ENCODE measurements around the gene TTYH3.

TTYH3 gene

DNA sequence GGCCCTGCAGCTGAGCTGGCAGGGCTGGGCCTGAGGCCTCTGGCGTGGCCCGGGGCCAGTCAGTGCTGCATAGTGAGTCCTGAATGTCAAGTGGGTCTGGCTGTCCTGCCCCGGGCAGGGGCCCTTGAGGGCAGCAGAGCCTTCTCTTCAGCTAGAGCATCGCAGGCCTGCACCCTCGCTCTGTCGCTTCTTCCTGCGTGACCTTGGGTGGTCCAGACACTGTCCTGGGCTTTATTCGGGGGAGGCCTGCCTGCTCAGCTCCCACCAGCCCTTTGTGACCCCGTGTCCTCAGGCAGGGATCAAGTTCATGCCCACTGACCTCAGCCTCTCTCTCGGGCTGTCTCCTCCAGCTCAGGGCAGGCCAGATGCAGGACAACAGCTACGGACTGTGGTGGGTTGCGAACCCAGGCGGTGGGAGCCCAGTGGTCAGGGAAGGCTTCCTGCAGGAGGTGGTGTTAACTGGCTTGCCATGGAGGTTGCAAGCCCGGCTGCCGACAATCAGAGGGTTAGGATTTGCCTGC is 3.4 kb downstream of the TTYH3 start:
- no peak for DNase-seq (ENCODE audit: low spot score)

DNA sequence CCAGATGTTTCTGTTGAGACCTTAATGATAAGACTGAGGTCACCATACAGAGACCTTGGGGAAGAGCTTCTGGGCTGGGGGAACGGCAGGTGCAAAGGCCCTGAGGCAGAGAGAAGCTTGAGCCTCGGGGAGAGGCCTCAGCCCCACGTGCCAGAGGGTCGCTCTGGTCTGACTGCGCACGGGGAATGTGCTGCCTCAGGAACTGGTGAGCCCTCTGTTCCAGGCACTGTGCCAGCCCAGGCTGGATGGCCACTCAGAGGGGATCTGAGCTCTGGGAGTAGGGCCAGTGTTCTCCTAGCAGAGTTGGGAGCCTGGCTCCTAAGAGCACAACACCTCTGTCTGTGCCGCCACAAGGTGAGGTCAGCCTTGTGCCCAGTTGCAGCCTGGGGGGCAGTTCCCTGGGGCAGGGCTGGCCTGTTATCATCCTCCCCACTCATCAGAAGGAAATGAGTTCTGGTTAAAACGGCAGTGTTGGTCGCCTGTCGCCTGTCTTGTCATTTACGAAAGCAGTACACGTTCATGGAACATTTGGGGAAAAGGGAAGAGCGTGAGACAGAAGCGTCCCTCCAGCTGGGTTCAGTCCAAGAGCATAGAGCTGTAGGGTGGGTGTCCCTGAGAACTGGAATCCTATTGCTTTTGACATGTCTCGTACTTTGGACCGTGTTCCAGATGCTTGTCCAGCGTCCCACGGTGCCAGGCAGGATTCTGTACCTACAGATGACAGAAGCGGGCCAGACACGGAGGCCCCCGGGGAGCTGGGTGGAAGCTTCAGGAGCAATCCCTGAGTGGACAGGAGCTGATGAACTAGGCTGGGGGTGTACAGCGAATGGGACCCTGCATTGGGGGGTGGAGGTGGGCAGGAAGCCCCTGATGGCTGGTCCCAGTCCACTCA is 4.3 kb downstream of the TTYH3 start:
- DNase-seq (ENCODE audit: low spot score), result no peak

DNA sequence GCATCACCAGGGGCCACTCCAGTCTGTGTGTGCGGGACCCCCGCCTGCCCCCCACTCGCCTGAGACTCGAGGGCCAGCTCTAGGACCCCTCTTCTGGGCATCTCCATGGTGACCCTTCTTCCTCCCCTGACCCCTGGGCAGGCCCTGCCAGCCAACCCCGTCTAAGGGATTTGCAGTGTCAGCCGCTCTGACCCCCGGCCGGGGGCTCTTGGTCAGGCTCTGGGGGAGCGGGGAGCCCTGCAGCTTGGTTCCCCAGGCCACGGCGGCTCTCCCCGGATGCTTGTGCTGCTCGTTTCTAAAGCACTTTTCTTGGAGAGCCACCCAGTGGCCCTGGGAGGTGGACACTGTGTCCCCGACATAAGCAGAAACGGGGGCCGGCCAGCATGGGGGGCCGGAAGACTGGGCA is 5.3 kb downstream of the TTYH3 start:
- no peak for DNase-seq (ENCODE audit: low spot score)

DNA sequence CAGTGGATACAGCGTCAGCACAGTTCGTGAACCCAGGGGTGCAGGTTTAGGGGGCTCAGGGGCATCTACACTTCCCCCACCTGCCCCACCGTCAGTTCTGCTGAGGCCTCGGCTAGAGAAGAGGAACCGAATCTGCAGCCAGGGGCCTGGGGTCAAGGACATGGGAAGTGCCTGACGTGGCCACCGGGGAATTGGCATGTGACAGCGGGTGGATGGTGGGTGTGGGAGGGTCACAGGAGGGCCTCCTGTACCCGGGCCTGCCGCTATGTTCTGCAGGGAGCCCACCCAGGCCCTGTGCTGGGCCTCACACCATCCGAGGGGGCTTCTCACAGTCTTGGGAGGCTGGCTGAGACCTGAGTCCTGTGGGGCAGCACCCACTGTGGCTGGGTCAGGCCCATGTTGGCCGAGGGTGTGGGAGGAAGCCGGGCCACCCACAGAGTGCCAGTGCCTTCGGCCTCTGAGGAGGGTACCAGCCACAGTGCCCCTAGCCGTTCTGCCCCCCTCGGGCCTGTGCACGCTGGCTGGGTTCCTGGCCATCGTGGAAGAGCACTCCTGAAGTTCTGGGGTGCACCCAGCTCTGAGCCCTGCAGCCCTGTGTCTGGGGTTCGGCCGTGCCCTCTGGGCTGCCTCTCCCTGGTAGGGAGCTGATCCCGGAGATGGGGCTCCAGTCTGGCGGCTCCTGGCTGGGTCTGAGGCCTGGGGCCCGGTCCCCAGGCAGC is 5.9 kb downstream of the TTYH3 start:
- DNase-seq (ENCODE audit: low spot score), result no peak

DNA sequence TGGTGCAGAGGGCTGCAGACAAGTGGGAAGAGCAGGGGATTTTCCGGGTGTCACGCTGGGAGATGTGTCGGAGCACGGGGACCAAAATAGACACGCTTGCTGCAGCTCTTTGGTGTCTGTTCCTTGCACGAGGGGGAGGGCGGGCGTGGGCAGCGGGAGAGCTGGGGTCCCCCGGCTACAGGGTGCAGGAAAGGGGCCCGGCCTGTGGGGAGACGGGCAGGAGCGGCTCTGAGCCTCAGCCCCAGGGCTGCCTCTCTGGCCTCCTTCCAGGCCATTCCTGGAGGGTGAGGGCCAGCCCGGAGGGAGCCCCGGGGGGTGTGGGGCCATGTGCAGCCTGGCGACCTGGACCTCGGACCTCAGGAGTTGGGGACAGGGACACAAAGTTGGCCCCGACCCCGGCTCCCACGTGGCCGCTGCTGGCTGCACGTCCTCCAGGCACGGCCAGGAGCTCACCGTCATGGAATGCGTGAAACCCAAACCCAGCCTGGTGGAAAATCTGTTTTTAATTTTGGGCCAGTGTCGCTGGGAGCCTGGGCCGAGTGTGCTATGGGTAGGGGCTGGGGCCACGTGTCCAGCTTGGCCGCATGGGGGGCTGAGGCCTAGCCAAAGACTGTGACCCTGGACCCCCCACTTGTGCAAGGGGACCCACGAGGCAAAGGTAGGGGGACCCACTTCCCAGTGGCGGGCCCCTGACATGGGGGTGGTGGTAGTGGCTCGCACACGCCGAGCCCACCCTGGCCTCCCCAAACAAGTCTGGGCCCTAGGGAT is 6.6 kb downstream of the TTYH3 start:
- DNase-seq (ENCODE audit: low spot score), result no peak

DNA sequence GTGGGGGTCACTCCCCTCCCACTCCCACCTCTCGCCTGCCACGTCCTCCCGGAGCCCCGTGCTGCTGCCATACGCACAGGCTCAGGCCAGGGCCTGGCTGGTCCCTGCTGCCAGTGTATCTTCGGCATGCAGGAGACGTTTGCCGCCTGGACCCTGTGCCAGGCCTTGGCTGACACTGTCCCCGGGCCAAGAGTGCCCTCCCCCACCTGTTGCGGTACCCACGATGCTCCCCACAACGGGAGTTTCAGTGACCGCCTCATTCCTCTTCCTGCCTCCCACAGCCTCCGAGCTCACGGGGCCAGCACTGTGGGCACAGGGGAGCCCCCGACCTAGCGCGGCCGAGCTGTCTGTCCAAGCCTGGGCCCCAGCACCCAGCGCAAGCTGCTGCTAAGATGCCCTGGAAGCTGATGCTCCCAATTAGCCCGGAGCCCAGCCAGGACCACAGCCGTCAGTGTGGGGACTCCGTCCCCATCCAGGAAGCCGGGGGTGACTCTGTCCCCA is 7.4 kb downstream of the TTYH3 start:
- DNase-seq (ENCODE audit: low spot score), result no peak

DNA sequence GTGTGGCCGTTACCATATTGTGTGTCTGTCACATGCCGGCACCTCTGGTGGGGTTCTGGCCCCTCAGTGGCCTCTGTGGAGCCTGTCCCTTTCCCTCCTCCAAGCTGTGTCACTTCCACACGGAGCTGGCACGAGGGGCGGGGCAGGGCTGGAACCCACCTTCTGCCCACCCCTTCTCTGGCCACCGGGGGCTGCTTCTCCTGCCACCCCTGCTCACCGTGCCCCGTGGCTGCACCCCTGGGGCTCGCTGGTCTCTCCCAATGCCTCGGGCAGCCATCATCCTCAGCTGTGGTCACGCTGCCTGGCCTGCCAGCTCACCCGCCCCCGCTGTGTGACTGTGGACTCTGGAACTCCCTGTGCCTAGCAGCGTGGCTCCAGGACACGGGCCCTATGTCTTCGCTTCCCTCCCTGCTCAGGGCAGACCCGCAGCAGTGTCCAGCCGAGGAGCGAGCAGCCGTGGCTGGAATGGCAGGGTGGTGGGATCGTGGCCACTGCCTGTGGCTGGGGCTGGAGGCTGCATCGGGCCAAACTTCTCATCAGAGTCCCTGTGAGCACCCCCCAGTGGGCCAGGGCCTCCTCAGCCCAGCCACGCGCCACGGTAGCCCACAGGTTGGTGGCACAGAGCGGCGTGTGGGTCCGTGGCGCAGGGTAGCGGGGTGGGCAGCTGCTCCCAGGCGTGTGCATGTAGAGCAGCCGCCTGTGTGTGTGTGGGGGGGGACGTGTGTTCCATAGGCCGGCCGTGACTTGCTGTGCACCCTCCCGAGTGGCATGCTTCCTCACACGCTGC is 8.1 kb downstream of the TTYH3 start:
- no peak for DNase-seq (ENCODE audit: low spot score)

DNA sequence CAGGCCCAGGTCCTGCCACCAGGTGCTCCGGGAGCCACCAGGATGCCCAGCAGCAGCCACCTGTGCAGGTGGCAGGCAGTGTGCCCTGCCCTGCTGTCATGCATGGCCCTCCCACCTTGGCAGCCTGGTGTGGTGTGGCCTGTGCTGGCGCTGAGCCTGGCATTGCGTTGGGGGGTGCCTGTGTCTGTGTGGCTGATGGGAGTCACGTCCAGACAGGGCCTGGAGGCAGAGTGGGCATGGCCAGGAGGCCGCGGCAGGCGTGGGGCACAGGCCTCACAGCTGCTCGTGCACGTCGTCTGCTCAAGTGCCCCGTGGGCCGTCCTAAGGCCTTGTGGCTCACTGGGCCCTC is 8.7 kb downstream of the TTYH3 start:
- DNase-seq (ENCODE audit: low spot score), result no peak

DNA sequence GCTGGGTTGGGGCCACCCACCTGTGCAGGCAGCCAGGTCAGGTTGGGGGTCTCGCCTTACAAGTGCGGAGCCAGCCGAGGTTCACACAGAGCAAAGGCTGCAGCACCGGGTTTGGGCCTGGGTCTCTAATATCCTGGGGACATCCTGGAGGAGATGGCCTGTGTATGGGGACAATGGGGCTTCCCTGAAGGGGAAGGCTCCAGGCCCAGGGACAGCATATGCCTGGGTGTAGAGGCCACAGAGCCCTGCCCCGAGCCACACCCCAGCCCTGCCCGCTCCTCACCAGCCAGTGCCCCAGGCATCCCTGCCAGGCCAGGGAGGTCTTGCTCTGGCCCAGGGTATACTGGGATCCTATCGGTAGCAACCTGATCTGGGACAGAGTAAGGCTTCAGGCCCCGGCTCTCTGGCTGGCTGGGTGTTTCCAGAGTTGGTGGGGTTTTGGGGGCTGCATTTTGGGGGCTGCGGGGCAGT is 9.1 kb downstream of the TTYH3 start:
- DNase-seq (ENCODE audit: low spot score), result no peak

DNA sequence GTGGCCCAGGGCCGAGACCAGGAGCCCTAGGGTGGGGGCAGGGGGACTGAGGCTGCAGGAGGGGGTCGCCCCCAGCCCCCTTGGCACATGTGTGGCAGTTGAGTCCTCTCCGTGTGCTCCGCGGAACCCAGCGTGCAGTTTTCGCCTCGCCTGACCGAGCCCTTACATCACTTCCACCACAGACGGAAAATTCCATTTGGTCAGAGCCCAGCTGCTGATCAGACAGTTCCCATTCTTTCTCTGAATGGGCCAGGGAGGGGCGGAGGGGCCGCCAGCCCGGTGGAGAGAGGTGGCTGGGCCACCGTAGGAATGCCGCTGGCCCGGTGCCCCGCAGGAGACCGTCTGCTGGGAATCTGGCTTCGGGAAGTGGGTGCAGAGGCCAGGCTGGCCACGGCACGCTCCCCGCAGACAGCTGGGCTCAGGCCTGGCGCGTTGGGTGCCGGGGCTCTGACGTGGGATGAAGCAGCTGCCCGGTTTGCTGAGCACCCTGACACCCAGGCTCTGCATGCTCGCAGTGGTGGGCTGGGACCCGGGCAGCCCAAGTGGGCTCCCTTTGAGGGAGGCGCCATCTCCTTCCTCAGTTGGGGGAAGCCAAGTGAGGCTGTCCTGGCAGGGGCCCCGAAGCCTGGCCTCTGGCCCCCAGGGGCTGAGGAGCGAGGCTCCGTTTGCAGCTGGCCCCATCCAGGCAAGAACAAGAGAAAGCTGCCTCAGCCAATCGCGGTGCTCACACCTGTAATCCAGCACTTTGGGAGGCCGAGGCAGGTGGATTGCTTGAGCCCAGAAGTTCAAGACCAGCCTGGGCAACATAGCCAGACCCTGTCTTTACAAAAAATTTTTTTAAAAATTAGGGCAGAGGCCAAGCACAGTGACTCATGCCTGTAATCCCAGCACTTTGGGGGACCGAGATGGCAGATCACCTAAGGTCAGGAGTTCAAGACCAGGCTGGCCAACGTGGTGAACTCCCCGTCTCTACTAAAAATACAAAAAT is 9.9 kb downstream of the TTYH3 start:
- DNase-seq (ENCODE audit: low spot score), result peak; percentile 94

DNA sequence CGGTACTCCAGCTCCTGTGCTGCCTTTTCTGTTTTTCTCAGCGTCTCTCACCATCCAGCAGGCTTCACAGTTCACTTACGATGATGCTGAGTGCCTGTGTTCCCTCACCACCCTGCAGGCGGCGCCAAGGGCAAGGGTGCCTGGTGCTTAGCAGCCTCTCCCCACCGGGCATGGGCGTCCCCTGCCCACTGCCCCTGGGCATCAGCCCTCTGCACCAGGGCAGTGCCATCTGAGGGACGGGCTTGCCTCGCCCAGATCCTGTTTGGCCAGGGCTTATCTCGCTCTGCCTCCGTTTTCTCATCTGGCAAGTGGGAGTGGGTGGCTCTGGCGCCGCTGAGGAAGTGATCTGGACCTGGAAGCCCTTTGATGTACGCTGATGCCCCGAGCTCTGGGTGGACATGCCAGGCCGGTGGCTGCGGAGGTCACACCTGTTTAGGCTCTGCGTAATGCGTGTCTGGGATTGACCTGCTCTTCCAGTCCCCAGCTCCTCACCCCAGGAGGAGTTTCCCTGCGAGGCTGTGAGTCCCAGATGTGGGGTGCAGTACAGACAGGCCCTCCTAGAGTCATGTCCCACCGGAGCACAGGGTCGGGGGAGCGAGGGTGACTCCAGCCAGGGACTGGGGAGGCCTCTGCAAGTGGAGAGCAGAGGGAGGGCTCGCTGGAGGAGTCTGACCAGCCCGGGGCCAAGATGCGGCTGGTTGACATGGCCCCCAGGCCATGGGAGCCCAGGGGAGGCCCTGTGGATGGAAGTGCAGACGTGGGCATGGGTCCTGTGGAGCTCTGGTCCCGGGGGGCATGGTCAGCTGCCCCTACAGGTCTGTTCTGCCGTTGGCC is 11.8 kb downstream of the TTYH3 start:
- no peak for DNase-seq (ENCODE audit: low spot score)

DNA sequence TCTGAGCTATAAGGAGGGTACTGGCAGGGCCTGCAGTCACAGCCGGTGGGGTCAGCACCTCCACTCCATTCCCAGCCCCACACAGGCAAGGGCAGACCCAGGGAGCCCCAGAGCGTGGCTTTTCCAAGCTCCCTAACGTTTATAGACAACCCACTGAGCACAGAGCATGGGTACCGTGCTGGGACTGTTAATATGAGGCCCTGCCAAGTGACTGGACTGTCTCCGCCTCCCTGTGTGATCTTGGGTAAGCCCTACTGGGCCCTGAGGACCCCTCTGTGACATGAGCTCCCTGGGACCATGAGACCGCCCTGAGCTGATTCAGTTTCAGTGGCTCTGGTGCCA is 12.4 kb downstream of the TTYH3 start:
- no peak for DNase-seq (ENCODE audit: low spot score)

DNA sequence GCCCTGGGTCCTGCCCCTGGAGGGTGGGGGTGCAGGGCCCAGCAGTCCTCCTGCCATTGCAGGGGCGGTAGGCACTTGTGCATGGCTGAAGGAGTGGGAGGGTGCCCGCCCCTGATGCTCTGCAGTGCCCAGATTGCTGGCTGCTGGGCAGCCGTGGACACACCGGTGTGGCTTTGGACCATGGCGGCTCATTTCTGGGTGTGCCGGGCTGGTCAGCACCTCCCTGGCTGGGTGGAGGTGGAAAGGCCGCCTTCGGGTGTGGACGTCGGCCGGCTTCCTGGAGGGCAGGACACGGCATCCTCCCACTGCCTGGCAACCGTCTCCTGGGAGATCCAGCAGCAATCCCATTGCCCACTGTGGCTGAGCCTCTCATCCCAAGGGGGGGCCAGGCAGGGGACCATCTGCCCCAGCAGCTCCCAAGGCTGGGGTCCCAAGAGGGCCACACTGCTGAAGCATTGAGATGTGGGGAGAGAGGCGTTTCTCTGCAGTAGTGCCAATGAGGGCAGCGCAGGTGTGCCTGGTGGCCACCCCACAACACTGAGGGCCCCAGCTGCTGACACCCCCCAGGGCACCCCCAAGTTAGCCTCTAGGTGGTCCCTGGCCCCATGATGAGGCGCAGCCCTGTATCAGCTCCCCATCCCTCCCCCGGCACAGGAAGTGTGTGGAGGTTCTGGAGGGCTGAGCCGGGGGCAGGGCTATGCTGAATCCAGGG is 12.9 kb downstream of the TTYH3 start:
- no peak for DNase-seq (ENCODE audit: low spot score)

DNA sequence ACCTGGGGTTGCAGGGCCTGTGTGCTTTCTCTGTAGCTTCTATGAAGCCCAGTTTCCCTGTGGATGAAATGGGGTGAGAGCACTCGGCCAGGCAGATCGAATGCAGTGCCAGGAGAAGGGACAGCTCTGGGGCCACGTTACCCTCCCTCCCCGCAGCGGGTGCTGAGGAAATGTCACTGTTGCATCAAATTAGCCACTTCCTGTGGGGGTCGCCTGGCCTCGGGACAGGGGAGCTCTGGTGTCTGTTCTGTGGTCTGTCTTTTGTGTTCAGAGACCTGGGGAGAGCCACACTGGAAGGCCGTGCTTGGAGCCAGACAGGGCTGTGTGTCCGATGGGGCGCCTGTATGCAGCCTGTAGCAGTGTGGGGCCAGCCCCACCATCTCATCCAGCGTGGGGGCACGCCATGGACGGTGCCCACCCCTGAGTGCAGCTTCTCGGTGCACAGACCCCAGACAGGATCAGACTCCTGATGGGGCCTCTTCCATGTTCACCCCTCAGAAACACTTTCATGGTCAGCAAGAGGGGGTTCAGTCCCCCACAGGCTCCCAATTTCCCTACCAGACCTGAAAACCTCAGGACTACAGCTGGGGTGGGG is 13.6 kb downstream of the TTYH3 start:
- no peak for DNase-seq (ENCODE audit: low spot score)

DNA sequence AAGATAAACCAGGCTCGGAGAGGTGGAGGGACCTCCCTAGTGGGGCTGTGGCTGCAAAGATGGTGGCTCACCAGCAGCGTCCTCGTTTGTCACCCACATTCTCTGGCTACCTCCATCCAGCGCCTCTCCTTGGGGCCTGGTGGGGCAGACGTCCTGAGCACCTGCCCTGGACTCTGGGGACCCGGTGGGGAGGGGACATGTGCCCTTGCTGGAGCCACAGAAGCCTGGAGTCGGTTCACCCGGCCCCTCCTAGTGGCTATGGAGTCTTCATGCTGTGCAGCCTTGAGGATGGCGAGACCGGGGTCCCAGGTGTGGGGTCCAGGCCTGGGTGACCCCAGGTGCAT is 14.5 kb downstream of the TTYH3 start:
- DNase-seq (ENCODE audit: low spot score), result no peak

DNA sequence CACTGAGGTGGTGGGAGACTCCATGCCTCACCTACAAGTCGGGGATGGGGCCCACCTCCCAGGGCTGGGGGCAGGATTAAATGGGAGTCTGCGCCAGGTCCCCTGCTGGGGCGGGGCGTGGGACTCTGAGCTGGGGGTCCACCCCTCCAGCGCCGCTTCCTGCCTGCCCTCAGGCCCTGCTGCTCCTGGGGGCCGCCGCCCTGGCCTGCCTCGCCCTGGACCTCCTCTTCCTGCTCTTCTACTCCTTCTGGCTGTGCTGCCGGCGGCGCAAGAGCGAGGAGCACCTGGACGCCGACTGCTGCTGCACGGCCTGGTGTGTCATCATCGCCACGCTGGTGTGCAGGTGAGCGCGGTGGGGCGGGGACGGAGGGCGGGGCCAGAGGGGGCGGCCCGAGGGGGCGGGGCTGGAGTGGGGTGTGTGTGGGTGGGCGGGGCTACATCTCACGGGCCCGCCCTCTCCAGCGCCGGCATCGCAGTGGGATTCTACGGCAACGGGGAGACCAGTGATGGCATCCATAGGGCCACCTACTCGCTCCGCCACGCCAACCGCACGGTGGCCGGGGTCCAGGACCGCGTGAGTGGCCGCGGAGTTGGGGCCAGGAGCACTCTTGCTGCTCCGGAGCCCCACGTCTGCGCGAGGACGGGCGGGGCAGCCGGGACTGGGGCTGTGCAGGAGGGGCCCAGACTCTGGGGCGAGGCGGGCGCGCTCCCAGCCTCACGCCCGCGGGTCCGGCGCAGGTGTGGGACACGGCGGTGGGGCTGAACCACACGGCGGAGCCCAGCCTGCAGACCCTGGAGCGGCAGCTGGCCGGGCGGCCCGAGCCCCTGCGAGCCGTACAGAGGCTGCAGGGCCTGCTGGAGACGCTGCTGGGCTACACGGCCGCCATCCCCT is 15.1 kb downstream of the TTYH3 start:
- DNase-seq (ENCODE audit: low spot score), result no peak

DNA sequence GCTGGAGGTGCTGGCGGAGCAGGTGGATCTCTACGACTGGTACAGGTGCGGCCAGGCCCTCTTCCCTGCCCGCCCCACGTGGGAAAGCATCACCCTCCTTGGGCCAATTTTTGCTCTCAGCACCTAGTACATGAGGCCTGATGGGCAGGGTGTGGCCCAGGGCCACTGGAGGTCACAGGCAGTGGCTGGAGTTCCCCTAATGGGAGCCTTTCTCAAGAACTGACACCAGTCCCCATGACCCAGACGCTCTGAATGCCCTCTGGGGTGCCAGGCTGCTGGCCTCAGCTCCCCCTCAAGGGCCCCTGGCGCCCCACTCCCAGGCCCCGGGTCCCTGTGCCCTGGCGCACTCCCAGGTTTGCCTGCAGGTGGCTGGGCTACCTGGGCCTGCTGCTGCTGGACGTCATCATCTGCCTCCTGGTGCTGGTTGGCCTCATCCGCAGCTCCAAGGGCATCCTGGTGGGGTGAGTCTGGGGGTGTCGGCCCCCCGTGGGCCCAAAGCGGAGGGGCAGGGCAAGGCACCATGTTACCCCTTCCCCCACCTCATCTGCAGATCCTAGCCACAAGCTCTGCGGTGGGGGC is 15.9 kb downstream of the TTYH3 start:
- DNase-seq (ENCODE audit: low spot score), result no peak

All from left forelimb (tissue), 1 donor.